GM06990 (cell line): ENCODE measurements around the gene ATF1.

Experiments
- DNase-seq: peaks from one replicate; pipeline ENCODE4 v3.0.0-alpha.2; 2011; ENCODE audit not compliant: insufficient read length; ENCODE audit errors: extremely low read depth
- H3K27me3 ChIP-seq: replicated peaks from 2 replicates; pipeline ENCODE4 v1.6.0; 2011; ENCODE audit warnings: low read length; ENCODE audit not compliant: control insufficient read depth, insufficient read depth
- H3K36me3 ChIP-seq: 2 replicates; pipeline ENCODE4 v1.5.1; 2011; ENCODE audit warnings: low read length; ENCODE audit not compliant: control insufficient read depth, insufficient read depth
- H3K4me3 ChIP-seq: replicated peaks from 2 replicates; pipeline ENCODE4 v1.5.1; 2011; ENCODE audit warnings: low read depth, mild to moderate bottlenecking, control low read depth, low read length
- TF ChIP-seq, protein P1 (sequence below): IDR thresholded peaks from 2 replicates; pipeline ENCODE4 v1.5.1; 2011; ENCODE audit warnings: low read length, control low read depth, mild to moderate bottlenecking, inconsistent platforms; ENCODE audit not compliant: insufficient read depth, poor library complexity, severe bottlenecking

ATF1 gene

DNA sequence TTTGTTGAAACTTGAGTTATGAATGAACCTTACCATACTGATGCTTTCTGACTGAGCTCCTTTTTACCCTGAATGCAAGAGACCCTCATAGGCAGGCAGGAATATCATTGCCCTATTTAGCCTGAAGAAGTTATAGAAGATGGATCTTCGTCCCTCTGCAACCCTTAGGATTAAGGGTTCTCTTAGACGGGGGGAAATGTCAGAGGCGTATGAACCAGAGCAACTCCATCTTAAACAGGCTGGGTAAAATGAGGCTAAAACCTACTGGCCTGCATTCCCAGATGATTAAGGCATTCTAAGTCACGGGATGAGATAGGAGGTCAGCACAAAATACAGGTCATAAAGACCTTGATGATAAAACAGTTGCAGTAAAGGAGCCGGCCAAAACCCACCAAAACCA lies 7.5 kb downstream of the ATF1 start:
- Histone ChIP-seq H3K4me3 (no peak overlapping the region), H3K36me3 (no peaks in the 10 kb centered on the region; the same call in 1 of the 2 replicates), H3K27me3 (no peaks in the 10 kb centered on the region)
- TF ChIP-seq, protein P1, sequence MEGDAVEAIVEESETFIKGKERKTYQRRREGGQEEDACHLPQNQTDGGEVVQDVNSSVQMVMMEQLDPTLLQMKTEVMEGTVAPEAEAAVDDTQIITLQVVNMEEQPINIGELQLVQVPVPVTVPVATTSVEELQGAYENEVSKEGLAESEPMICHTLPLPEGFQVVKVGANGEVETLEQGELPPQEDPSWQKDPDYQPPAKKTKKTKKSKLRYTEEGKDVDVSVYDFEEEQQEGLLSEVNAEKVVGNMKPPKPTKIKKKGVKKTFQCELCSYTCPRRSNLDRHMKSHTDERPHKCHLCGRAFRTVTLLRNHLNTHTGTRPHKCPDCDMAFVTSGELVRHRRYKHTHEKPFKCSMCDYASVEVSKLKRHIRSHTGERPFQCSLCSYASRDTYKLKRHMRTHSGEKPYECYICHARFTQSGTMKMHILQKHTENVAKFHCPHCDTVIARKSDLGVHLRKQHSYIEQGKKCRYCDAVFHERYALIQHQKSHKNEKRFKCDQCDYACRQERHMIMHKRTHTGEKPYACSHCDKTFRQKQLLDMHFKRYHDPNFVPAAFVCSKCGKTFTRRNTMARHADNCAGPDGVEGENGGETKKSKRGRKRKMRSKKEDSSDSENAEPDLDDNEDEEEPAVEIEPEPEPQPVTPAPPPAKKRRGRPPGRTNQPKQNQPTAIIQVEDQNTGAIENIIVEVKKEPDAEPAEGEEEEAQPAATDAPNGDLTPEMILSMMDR: no peak
- DNase-seq: no peak

DNA sequence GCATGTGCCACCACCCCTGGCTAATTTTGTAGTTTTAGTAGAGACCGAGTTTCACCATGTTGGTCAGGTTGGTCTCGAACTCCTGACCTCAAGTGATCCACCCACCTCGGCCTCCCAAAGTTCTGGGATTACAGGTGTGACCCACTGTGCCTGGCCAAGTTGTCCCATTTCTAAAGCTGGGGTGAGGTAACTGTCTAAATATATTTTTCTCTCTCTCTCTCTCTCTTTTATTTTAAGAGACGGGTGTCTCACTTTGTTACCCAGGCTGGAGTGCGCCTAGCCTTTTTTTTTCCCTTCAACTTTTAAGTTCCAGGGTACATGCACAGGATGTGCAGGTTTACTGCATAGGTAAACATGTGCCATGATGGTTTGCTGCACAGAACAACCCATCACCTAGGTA lies 8.6 kb downstream of the ATF1 start:
- TF ChIP-seq, protein P1: no peak
- no peak overlapping the region for H3K4me3 ChIP-seq

DNA sequence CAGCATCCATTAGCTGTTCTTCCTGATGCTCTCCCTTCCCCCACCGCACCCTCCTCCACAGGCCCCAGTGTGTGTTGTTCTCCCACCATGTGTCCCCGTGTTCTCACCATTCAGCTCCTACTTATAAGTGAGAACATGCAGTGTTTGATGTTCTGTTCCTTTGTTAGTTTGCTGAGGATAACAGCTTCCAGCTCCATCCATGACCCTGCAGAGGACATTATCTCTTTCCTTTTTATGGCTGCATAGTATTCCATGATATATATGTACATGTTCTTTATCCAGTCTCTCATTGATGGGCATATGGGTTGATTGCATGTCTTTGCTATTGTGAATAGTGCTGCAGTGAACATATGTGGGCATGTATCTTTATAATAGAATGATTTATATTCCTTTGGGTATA lies 9.0 kb downstream of the ATF1 start:
- H3K36me3 ChIP-seq: no peaks in the 10 kb centered on the region; the same call in 1 of the 2 replicates
- DNase-seq: no peak
- TF ChIP-seq, protein P1: no peak
- H3K27me3 ChIP-seq: no peaks in the 10 kb centered on the region
- H3K4me3 ChIP-seq: no peak overlapping the region

More for the DNA sequence above, 8.6 kb downstream of the ATF1 start:
- Histone ChIP-seq H3K27me3 (no peaks in the 10 kb centered on the region), H3K36me3 (no peaks in the 10 kb centered on the region; the same call in 1 of the 2 replicates)
- no peak for DNase-seq

DNA sequence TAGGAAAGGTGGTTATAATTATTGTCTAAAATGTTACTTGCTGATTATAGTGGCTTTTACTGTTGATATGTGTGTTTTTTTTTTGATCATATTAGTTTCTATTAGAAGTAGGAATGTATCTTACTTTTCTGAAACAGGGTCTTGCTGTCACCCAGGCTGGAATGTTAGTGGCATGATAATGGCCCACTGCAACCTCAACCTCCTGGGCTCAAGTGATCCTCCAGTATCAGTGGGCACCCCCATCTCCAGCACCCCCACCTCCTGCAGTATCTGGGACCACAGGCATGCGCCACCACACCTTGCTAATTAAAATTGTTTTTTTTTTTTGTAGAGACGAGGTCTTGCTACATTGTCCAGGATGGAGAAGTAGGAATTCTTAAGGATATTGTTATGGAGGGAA lies 11.3 kb downstream of the ATF1 start:
- no peak overlapping the region for H3K4me3 ChIP-seq
- TF ChIP-seq, protein P1: no peak
- no peak for DNase-seq
- no peaks in the 10 kb centered on the region; the same call in 1 of the 2 replicates for H3K36me3 ChIP-seq
- H3K27me3 ChIP-seq: no peaks in the 10 kb centered on the region

DNA sequence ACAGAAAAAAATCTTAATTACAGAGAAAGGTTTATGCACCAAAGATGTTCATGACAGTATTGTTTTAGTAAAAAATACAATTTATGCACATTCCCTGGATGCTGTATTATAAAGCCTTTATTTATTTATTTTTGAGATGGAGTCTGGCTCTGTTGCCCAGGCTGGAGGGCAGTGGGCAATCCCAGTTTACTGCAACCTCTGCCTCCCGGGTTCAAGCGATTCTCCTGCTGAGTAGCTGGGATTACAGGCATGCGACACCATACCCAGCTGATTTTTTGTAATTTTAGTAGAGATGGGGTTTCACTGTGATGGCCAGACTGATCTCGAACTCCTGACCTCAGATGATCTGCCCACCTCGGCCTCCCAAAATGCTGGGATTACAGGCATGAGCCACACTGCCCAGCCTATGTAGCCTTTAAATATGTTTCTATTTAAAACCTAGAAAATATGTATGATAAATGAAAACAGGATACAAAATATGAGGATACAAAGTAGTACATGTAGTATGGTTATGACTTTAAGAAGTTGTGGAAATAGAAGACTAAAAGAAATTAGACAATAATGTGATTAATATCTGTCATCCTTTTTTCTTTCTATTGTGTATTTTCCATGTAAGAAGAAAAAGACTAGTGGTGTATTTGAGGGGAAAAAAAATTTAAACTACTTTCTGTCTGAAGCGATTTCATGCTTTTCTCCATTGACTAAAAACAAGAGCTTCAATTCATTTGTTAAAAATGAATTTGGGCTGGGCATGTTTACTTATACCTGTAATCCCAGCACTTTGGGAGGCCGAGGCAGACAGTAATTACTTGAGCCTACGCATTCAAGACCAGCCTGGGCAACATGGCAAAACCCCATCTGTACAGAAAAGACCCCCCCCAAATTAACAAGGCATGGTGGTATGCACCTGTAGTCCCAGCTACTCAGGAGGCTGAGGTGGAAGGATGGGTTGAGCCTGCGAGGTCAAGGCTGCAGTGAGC lies 13.1 kb downstream of the ATF1 start:
- DNase-seq: no peak
- H3K4me3 ChIP-seq: no peak overlapping the region
- TF ChIP-seq, protein P1: no peak
- no peaks in the 10 kb centered on the region; the same call in none of the 2 replicates for H3K36me3 ChIP-seq
- H3K27me3 ChIP-seq: no peaks in the 10 kb centered on the region
